Measurements from ENCODE around the gene FAM120C. TPM values are rescaled to one million over a fixed set of nuclear protein-coding genes. Genes with fewer than 3 reads are reported as not detected.
A peak's percentile ranks its signal among the peaks of the same experiment; 100 is the strongest.

The FAM120C gene
- total RNA-seq, 1 experiment from 2014 or later: 21.8 TPM

GRCh38 chrX:54184474-54184873 is 1.4 kb upstream of the FAM120C start:
- no peak for DNase-seq (ENCODE audit: low spot score)
- no peak overlapping the region for H3K27ac ChIP-seq (ENCODE audit: low read depth, low read length, poor library complexity, severe bottlenecking)
- H3K36me3 ChIP-seq (ENCODE audit: insufficient read depth, low read length, poor library complexity, severe bottlenecking): no peaks in the 10 kb centered on the region
- TF ChIP-seq EZH2 (IDR thresholded peaks at IDR 0.05; ENCODE audit: borderline replicate concordance, low read depth, low read length, poor library complexity, severe bottlenecking) (no peak), CTCF (conservative IDR thresholded peaks at IDR 0.05; ENCODE audit: low read depth, low read length) (no peak)
- no TSS peak for BruUV-seq (replicated peaks)
- no peak overlapping the region for H3K4me3 ChIP-seq (ENCODE audit: low read depth, low read length, poor library complexity, severe bottlenecking)
- ChIA-PET POLR2A (ENCODE audit: low non-redundant PET) (no interaction called here), CTCF (no interaction called here)
- no peaks in the 10 kb centered on the region for H3K9me3 ChIP-seq (ENCODE audit: low read depth, low read length, poor library complexity, severe bottlenecking)
- intact Hi-C loops (cut with micrococcal nuclease; ENCODE audit: unreplicated experiment): loop anchor here (5.0 kb wide), 1 partner anchor 173 kb away; the partner anchor contains the start of gene WNK3
- no peaks in the 10 kb centered on the region for H3K27me3 ChIP-seq (replicated peaks; ENCODE audit: insufficient read depth, low read depth, low read length, poor library complexity)
- peaks cover 7% of the 10 kb centered on the region for H3K4me1 ChIP-seq (ENCODE audit: insufficient read depth, low read length, poor library complexity, severe bottlenecking)

GRCh38 chrX:54182194-54182863 is 725 bp downstream of the FAM120C start:
- Histone ChIP-seq H3K4me1 (ENCODE audit: insufficient read depth, low read length, poor library complexity, severe bottlenecking) (peaks cover 7% of the 10 kb centered on the region), H3K4me3 (ENCODE audit: low read depth, low read length, poor library complexity, severe bottlenecking) (peak overlapping the region; percentile 58), H3K36me3 (ENCODE audit: insufficient read depth, low read length, poor library complexity, severe bottlenecking) (no peaks in the 10 kb centered on the region), H3K27ac (ENCODE audit: low read depth, low read length, poor library complexity, severe bottlenecking) (peak overlapping the region; percentile 80), H3K9me3 (ENCODE audit: low read depth, low read length, poor library complexity, severe bottlenecking) (no peaks in the 10 kb centered on the region), H3K27me3 (replicated peaks; ENCODE audit: insufficient read depth, low read depth, low read length, poor library complexity) (no peaks in the 10 kb centered on the region)
- DNase-seq (ENCODE audit: low spot score): peak; percentile 64
- ChIA-PET POLR2A (ENCODE audit: low non-redundant PET) (interaction anchor here (0.6 kb wide), 1 partner anchor 262 kb away, joined by 3 read pairs; no protein-coding TSS in a partner anchor), CTCF (no interaction called here)
- intact Hi-C loops (cut with micrococcal nuclease; ENCODE audit: unreplicated experiment): loop anchor here (5.0 kb wide), 1 partner anchor 175 kb away; the partner anchor contains the start of gene WNK3
- no peak for TF ChIP-seq EZH2 (IDR thresholded peaks at IDR 0.05; ENCODE audit: borderline replicate concordance, low read depth, low read length, poor library complexity, severe bottlenecking)
- no peak for TF ChIP-seq CTCF (conservative IDR thresholded peaks at IDR 0.05; ENCODE audit: low read depth, low read length)
- BruUV-seq (replicated peaks): no TSS peak

GRCh38 chrX:54181202-54181953 is 1.7 kb downstream of the FAM120C start:
- ChIA-PET CTCF (no interaction called here), POLR2A (ENCODE audit: low non-redundant PET) (no interaction called here)
- H3K4me1 ChIP-seq (ENCODE audit: insufficient read depth, low read length, poor library complexity, severe bottlenecking): peaks cover 7% of the 10 kb centered on the region
- H3K36me3 ChIP-seq (ENCODE audit: insufficient read depth, low read length, poor library complexity, severe bottlenecking): no peaks in the 10 kb centered on the region
- intact Hi-C loops (cut with micrococcal nuclease; ENCODE audit: unreplicated experiment): loop anchor here (5.0 kb wide), 1 partner anchor 176 kb away; the partner anchor contains the start of gene WNK3
- H3K27me3 ChIP-seq (replicated peaks; ENCODE audit: insufficient read depth, low read depth, low read length, poor library complexity): no peaks in the 10 kb centered on the region
- TF ChIP-seq EZH2 (IDR thresholded peaks at IDR 0.05; ENCODE audit: borderline replicate concordance, low read depth, low read length, poor library complexity, severe bottlenecking): no peak
- no TSS peak for BruUV-seq (replicated peaks)
- H3K4me3 ChIP-seq (ENCODE audit: low read depth, low read length, poor library complexity, severe bottlenecking): peak overlapping the region; percentile 58
- peak; percentile 5 for DNase-seq (ENCODE audit: low spot score)
- no peaks in the 10 kb centered on the region for H3K9me3 ChIP-seq (ENCODE audit: low read depth, low read length, poor library complexity, severe bottlenecking)
- H3K27ac ChIP-seq (ENCODE audit: low read depth, low read length, poor library complexity, severe bottlenecking): no peak overlapping the region

Data from A673 (cell line).